ENCODE results near the gene ARSD. TPM values are rescaled to one million over a fixed set of nuclear protein-coding genes. Genes with fewer than 3 reads are reported as not detected.
"Not testable (repeated sequence)": the region's sequence is repeated elsewhere in the genome, so short reads cannot be mapped to it uniquely, and the experiment has no call there.

Gene ARSD
- 10 to 100 TPM; 52.1 to 69.5 TPM for total RNA-seq

DNA sequence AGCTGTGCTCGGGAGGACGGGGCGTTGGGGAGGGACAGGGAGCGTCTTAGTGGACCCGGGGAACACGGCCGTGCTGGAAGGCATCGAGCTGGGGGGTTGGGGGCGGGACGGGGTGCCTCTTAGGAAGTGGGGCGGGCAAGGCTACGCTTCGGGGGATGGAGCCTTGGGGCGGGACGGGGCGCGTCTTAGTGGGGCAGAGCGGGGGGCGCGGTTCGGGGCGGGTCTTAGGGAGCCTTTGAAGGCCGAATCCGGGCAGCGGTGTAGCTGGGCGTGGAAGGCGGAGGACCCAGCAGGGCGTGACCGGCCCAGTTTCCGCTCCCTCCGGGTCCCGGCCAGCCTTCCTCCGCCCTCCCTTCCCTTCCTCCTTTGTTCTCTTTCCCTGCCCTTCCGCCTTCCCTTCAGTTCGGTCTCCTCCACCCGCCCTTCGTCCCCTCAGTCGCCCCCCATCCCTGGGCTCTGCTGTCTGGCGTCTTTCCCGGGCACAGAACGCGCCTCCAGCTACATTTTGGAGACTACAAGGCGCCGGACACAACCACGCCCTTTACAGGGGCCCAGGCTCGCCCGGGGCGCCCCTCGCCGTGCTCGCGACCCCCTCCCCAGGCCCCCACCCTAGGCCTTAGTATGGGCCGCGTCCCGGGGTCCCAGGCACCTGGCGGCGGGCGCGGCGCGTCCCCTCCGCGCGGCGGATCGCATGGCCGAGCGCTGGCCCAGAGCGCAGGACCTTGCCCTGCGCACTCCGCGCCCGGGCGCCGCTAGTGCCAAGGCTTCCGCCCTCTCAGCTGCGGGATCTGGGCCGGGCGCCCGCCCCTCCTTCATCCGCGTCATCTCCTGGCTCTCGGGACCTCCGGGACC is at the start of gene ARSD:
TSS of gene ARSD (minus strand) at position 757 of the 852 bp plus-strand sequence. CDS start at position 693, 64 bp downstream.
- DNase-seq (ENCODE audit: low spot score): peak; percentile 78
- peak within 1 kb of the TSS; percentile 53 to 59 for H3K4me3 ChIP-seq
- H3K27me3 ChIP-seq (replicated peaks; ENCODE audit: insufficient read depth): no peaks in the 10 kb centered on the region
- H3K36me3 ChIP-seq: no peaks in the 10 kb centered on the region
- no peaks in the 10 kb centered on the region for H3K4me1 ChIP-seq (replicated peaks)
- intact Hi-C loops (cut with DNase I): no loop called here
- peak within 1 kb of the TSS; percentile 90 to 93 for H3K27ac ChIP-seq
- WGBS: 2% methylated on average over 28 of the region's 84 CpGs
- TF ChIP-seq CTCF (IDR thresholded peaks at IDR 0.05): no peak
- peak; percentile 62 for TF ChIP-seq POLR2A (IDR thresholded peaks at IDR 0.05)
- TF ChIP-seq POLR2AphosphoS5 (IDR thresholded peaks at IDR 0.05): peak; percentile 76
- H3K9me3 ChIP-seq: no peaks in the 10 kb centered on the region

- H3K4me3 ChIP-seq; H3K36me3 ChIP-seq; H3K4me1 ChIP-seq (replicated peaks); H3K27me3 ChIP-seq (replicated peaks; ENCODE audit: insufficient read depth); DNase-seq (ENCODE audit: low spot score); H3K9me3 ChIP-seq; intact Hi-C loops (cut with DNase I); H3K27ac ChIP-seq: not testable (repeated sequence)
- 85% methylated on average over 4 of the region's 4 CpGs for WGBS
These were observed 49.5 kb upstream of the ARSD start for GRCh38 chrX:2978639-2979038.

DNA sequence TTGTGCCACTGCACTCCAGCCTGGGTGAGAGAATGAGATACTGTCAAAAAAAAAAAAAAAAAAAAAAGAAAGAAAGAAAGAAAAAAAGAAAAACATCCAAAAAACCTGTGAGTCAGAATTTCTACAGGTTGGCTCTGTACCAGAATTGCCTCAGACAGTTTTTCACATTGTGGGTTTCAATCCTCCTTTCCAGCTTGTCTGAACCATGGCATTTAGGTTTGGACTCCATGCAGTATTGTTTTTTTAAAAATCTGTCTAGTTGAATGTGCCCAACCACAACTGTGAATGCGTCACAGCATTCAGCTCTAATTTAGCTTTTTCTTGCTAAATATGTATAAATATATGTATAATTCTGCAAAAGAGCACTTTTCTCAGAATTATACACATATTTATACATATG is 45.8 kb upstream of the ARSD start:
- no peak overlapping the region for H3K4me3 ChIP-seq
- no peaks in the 10 kb centered on the region for H3K4me1 ChIP-seq (replicated peaks)
- H3K27ac ChIP-seq: no peak overlapping the region
- no peaks in the 10 kb centered on the region for H3K36me3 ChIP-seq
- no peak for DNase-seq (ENCODE audit: low spot score)
- TF ChIP-seq POLR2A (IDR thresholded peaks at IDR 0.05) (no peak), CTCF (IDR thresholded peaks at IDR 0.05) (no peak), POLR2AphosphoS5 (IDR thresholded peaks at IDR 0.05) (no peak)
- intact Hi-C loops (cut with DNase I): no loop called here
- 95% methylated on average over 1 of the region's 1 CpG for WGBS
- no peaks in the 10 kb centered on the region for H3K9me3 ChIP-seq
- no peaks in the 10 kb centered on the region for H3K27me3 ChIP-seq (replicated peaks; ENCODE audit: insufficient read depth)

DNA sequence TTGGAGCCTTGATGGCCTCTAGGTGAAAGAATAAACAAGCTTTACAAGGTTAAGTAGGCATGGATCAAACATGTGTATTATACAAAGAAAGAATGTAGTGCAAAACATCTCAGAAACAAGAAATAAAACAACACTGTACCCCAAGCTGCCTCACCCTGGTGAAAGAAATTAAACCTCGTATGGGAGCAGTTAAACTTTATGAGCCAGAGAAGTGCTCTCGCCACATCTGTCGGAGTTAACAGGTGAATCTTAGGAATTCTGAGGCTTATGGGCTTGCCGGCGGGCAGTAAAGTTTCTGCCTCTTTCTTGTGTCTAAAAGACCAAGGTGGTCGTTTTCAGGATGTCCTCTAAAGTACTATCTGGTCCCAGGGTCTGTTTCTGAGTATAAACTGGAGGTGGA is 43.3 kb upstream of the ARSD start:
- Histone ChIP-seq H3K4me3 (no peak overlapping the region), H3K4me1 (replicated peaks) (no peaks in the 10 kb centered on the region), H3K27ac (no peak overlapping the region), H3K27me3 (replicated peaks; ENCODE audit: insufficient read depth) (no peaks in the 10 kb centered on the region), H3K36me3 (no peaks in the 10 kb centered on the region), H3K9me3 (no peaks in the 10 kb centered on the region)
- TF ChIP-seq POLR2A (IDR thresholded peaks at IDR 0.05): no peak
- TF ChIP-seq POLR2AphosphoS5 (IDR thresholded peaks at IDR 0.05): no peak
- no peak for TF ChIP-seq CTCF (IDR thresholded peaks at IDR 0.05)
- 69% methylated on average over 6 of the region's 6 CpGs for WGBS
- DNase-seq (ENCODE audit: low spot score): no peak
- intact Hi-C loops (cut with DNase I): no loop called here

- Histone ChIP-seq H3K27me3 (replicated peaks; ENCODE audit: insufficient read depth) (no peaks in the 10 kb centered on the region), H3K4me3 (no peak overlapping the region), H3K36me3 (no peaks in the 10 kb centered on the region), H3K27ac (no peak overlapping the region), H3K4me1 (replicated peaks) (no peaks in the 10 kb centered on the region), H3K9me3 (no peaks in the 10 kb centered on the region)
- TF ChIP-seq POLR2A (IDR thresholded peaks at IDR 0.05): no peak
- no peak for TF ChIP-seq POLR2AphosphoS5 (IDR thresholded peaks at IDR 0.05)
- no peak for TF ChIP-seq CTCF (IDR thresholded peaks at IDR 0.05)
- WGBS: 69% methylated on average over 5 of the region's 6 CpGs
- no peak for DNase-seq (ENCODE audit: low spot score)
- intact Hi-C loops (cut with DNase I): no loop called here
These were observed 39.9 kb upstream of the ARSD start for GRCh38 chrX:2969021-2969420.

Measured in prostate gland (tissue), 2 donors.